H54 (cell line): ENCODE results near the gene DNAH3.
A peak's percentile ranks its signal among the peaks of the same experiment; 100 is the strongest.
"Not testable (repeated sequence)": the region's sequence is repeated elsewhere in the genome, so short reads cannot be mapped to it uniquely, and the experiment has no call there.

Experiments
- DNase-seq: peaks from one replicate; pipeline ENCODE4 v3.0.0; 2011; ENCODE audit warnings: low spot score, mixed read lengths; ENCODE audit not compliant: insufficient read length
- FAIRE-seq: peaks from 3 replicates; lab custom pipeline; 2011; peaks lifted over from hg19 to GRCh38; lab: Jason Lieb, UNC
- POLR2A ChIP-seq: IDR thresholded peaks from 2 replicates; pipeline ENCODE4 v1.6.1; 2011; ENCODE audit warnings: low read depth, mild to moderate bottlenecking, low read length

The DNAH3 gene

DNA sequence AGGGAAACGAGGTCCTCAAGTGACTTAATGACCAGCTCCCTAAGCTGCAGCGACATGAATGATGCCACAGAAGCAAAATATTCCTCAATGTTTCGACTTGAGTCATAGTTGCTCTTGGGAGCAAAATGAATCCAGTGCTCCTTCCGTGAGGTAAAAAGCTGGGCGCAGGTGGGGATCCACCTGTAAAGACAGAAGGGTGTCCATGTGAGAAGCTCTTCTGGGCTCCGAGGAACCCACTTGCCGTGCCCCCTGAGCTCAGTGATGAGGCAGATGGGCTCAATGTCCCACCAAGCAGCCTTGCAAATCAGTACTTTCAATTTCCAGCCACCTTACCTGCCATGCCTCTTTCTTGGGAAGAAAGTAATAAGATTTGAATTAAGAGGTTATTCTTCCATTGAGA lies 25.5 kb downstream of the DNAH3 start:
- TF ChIP-seq POLR2A: no peak
- FAIRE-seq: no peak
- DNase-seq: no peak

DNA sequence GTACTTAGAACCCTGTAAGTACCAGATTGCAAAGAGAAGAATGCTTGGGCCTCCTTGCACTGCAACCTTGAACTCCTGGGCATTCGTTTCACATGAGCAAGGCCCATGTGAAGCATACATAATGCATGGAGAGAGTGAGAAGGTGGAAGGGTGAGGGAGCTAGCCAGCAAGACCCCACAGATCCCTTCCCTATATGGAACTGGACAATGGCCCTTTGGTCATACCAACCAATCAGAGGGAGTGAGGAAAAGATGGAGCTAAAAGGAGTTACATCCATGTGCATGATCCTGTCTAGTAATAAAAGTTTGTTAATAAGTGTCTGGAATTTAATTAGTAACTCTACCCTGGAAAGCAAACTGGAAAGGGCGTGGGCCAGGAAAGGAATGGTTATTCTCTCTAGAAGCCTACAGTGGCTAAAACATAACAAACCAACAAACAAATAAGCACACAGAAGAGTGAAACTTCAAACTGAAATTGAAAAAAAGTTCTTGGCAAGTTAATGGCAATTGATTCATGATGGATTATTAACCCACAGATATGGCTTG lies 29.6 kb downstream of the DNAH3 start:
- DNase-seq (no peak), FAIRE-seq (no peak)
- no peak for TF ChIP-seq POLR2A

DNA sequence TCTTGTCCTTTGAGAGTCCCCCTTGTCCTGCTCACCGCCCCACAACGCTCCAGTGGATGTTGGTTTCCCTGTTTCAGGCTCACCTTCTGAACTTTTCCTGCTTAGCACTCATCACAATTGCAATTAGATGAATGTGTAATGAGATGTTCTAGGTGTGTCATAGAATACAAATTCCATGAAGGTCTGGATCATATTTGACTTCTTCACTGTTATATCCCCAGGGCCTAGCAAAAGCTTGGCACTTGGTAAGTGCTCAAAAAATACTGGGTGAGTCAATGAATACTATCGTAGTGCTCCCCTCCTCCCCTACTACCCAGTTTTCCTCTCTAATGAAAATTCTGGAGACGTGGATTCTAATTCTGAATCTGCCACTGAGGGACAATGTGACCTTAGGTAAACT lies 33.1 kb downstream of the DNAH3 start:
- no peak for DNase-seq
- no peak for TF ChIP-seq POLR2A
- FAIRE-seq: no peak

DNA sequence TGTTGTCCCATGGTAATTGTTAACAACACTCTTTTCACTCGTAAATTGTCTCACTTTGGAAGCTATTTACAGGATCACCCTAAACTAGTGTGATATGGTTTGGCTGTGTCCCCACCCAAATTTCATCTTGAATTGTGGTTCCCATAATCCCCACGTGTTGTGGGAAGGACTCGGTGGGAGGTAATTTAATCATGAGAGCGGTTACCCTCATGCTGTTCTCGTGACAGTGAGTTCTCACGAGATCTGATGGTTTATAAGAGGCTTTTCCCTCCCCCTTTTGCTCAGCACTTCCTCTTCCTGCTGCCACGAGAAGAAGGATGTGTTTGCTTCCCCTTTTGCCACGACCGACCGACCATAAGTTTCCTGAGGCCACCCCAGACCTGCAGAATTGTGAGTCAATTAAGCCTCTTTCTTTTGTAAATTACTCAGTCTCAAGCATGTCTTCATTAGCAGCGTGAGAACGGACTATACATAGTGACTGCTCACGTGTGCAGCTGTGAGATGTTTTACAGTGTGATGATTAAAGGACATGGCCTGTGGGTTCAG lies 34.4 kb downstream of the DNAH3 start:
- FAIRE-seq (no peak), DNase-seq (no peak)
- TF ChIP-seq POLR2A: no peak

DNA sequence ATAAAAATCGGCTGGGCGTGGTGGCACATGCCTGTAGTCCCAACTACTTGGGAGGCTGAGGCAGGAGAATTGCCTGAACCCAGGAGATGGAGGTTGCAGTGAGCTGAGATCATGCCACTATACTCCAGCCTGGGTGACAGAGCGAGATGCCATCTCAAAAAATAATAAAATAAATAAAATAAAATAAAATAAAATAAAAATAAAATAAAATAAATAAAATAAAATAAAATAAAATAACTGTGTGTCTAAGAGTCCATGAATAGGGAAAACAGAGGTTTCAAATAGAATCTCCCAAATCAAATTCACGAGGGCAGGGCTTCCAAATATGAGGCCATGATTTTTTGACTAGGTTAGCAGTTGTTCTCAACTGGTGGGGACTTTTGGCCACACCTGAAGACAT lies 35.1 kb downstream of the DNAH3 start:
- not testable (repeated sequence) for DNase-seq, FAIRE-seq

DNA sequence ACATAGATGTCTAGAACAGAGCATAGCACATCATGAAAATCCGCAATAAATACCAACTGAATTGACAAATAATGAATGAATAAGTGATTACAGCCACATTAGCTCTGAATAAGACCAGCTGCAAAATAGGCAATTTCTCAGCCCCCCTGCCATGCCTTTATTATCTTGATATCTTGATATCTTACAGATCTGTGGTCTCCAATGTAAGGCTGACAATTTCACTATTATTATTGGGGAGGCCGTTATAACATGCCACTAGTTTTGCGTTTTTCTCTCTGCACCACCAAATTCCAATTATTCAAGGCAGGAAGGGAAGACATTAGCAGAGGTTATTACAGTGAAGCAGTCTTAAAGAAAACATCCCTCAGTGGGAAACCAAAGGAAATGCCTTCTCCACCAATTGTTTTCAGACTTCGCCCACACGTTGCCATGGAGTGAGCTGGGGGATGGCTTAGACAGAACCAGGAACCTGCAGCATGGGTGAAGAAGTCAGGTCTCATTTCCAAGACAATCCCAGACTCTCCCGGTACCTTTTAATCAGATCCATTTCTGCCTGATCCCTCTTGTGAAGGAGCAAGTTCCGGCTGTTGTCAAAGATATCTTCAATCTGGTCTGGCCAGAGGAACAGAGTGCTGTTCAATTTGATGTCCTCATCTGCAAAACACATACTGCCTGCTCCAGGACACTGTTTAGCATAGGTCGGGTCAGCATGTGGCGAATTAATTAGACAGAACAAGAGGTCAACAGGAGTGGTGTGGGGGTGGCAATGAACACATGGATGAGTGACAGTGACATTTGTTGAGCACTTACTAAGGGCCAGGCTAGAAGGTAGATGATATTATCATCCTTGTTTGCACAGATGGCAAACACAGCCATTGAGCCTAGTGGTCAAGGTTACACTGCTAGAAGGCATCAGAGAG lies 46.4 kb downstream of the DNAH3 start:
- no peak for DNase-seq
- FAIRE-seq: no peak
- TF ChIP-seq POLR2A: no peak

DNA sequence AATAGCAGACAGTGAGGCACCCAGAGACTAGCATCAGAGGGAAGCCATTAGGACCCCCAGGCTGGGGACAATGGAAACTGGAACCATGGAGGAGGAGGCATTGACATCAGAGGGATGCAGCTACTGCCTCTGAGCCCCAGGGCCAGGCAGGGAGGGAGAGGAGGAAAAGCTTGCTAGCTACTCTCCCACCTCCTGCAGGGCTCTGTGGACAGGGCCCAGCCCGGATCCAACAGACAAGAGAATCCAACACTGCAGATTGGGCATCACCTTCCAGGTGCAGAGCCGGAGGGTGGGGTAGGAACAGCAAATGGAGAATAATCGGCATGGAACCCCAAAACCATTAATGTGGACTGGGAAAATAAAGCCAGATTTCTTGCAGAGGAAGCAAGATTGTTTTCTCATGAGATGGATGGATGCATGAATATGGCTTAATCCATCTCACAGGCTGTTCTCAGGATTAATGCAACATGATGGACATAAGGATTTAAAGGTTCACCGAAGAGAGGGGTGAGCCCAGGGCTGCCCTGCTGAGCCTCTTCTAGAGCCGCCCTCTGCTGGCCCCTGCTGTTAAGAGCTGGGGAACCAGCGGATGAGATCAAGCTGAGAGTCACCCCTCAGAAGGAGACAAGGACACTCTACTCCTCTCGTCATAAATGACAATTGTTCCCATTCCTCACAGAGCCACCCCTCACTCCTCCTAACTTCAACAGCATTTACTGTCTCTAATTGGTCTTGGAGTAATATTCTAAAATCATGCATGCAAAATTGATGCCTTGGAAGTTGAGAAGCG lies 48.8 kb downstream of the DNAH3 start:
- TF ChIP-seq POLR2A: no peak
- no peak for DNase-seq
- FAIRE-seq: no peak

DNA sequence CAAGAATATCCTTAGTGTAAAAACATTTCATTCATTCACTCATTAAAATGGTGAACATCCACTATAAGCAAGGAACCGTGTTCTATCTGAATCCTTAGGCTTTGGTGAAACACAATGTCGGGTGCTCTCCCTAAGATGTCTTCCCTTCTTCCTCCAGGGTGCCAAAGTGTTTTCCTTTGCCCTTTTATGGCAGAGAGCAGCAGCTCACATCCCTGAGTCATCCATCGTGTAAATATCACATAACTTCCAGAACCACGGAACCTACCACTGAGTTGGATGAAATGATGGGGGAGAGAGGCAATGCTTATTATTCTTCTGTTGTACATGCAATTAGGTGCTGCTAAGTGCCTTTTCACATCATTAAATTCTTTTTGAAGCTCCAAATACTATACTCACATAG lies 50.2 kb downstream of the DNAH3 start:
- FAIRE-seq (peak; percentile 55), DNase-seq (peak; percentile 32)
- no peak for TF ChIP-seq POLR2A

DNA sequence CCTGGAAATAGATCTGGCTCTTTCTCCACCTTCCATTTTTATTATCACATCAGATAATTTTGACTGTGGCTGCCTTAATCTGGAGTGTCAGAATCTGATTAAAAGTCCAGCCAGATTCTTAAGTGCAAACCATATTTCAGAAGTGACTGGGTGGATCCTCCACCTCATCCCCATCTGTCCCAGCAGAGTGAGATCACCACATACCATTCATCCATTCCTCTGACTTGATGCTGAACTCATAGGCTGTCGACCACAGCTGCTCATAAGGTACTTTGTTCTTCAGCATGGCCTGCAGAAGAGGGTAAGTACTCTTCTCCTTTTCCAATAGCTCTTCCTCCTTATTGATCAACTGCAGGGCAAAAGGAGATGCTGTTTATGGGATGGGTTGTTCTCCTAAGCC lies 53.5 kb downstream of the DNAH3 start:
- FAIRE-seq (peak; percentile 81), DNase-seq (peak; percentile 27)
- TF ChIP-seq POLR2A: no peak

DNA sequence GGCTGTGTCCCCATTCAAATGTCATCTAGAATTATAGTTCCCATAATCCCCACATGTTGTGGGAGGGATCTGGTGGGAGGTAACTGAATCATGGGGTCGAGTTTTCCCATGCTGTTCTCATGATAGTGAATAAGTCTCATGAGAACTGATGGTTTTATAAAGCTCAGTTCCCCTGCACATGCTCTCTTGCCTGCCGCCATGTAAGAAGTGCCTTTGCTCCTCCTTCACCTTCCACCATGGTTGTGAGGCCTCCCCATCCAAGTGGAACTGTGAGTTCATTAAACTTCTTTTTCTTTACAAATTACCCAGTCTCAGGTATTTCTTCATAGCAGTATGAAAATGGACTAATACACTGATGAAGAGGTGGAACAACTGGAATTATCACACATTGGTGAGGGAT lies 55.9 kb downstream of the DNAH3 start:
- FAIRE-seq: not testable (repeated sequence)

DNA sequence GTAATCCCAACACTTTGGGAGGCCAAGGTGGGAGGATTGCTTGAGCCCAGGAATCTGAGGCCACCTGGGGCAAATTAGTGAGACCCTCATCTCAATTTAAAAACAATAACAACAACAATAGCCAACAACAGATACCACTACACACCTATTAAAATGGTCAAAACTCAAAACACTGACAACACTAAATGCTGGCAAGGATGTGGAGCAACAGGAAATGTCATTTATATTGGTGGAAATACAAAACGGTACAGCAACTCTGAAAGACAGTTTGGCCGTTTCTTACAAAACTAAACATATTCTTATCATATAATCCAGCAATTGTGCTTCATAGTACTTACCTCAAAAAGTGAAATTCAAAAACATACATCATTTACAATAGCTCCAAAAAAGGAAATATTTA lies 57.7 kb downstream of the DNAH3 start:
- DNase-seq: no peak
- TF ChIP-seq POLR2A: no peak
- FAIRE-seq: no peak

More for the DNA sequence above, 55.9 kb downstream of the DNAH3 start:
- not testable (repeated sequence) for DNase-seq

DNA sequence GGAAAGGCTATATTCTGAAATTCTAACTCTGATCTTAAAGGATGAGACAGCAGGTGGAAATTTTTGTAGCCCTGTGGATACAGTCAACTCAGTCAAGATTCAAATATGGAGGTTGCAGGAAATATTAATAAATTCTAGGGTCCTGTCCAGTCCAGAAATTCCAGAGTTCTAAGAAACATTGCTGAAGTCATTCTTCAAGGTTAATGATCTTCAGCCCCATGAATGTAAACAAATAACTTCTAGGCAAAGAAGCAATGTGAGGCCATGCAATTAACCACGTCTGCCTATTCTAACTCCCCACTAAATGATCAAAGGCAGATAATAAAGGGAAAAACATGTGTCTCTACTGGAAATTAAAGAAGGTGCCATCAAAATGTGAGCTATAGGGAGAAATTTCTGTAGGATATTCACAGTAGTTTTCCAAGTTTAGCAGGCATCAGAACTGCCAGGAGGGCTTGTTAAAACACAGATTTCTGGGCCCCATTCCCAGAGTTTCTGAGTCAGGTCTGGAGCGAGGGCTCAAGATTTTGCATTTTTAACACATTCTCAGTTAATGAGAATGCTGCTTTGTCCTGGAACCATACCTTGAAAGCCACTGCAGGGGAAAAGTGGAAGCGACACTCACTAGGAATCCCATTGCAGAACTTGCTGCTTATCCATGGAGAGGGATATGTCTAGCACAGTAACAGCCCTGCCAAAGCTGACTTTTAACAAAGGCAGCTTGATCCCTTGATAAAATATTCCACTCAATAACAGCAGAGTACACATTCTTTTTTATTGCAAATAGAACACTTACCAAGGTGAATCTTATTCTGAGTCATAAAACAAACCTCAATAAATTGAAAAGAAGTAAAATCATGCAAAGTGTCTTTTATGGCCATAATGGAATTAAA lies 61.8 kb downstream of the DNAH3 start:
- no peak for DNase-seq
- TF ChIP-seq POLR2A: no peak
- FAIRE-seq: peak; percentile 80

DNA sequence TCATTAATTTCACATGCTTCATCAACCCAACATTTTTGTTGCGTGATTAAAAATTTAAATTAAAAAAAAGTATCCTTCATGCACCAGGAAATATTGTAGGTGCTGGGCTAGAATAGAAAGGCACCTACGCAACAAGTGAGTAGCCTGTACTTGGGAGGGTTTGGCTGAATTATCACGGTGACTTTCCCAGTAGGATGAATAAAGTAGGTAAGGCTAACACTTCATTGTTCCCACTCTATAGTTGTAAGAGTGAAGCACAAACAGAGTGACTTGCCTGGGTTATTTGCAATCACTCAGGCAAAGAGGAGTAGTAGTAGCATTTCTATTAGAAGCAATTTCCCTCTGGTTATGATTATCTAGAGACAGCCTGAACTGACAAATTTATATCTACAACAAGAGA lies 62.5 kb downstream of the DNAH3 start:
- DNase-seq (no peak), FAIRE-seq (no peak)
- TF ChIP-seq POLR2A: no peak
